Keratinocyte (primary cell): ENCODE data around the gene OTP. TPM values are rescaled to one million over a fixed set of nuclear protein-coding genes. Genes with fewer than 3 reads are reported as not detected.

Experiments used
- DNase-seq: peaks from one replicate; pipeline ENCODE4 v3.0.0-alpha.2; 2011; ENCODE audit warnings: low read depth, missing footprints, low spot score
- FAIRE-seq: peaks from 2 replicates; lab custom pipeline; 2011; peaks lifted over from hg19 to GRCh38; lab: Jason Lieb, UNC
- H2AFZ ChIP-seq: 2 replicates; pipeline ENCODE4 v1.6.0; 2012; ENCODE audit warnings: low read length, control low read depth, inconsistent platforms; ENCODE audit not compliant: control insufficient read depth
- H3K27ac ChIP-seq: 2 replicates; pipeline ENCODE4 v1.5.1; 2011; ENCODE audit warnings: low read length; ENCODE audit not compliant: control insufficient read depth, insufficient read depth
- H3K27me3 ChIP-seq: 3 replicates; pipeline ENCODE4 v1.6.0; 2011; ENCODE audit warnings: low read length; ENCODE audit not compliant: control insufficient read depth, insufficient read depth; ENCODE audit errors: extremely low read depth
- H3K36me3 ChIP-seq, 2 experiments: 2 replicates in 1 of 2; 3 replicates in 1 of 2; pipeline ENCODE4 v1.5.1; 2011; ENCODE audit warnings: low read length in 2 of 2, mild to moderate bottlenecking in 1 of 2; ENCODE audit not compliant: control insufficient read depth in 2 of 2, insufficient read depth in 2 of 2; ENCODE audit errors: extremely low read depth in 1 of 2
- H3K4me1 ChIP-seq: 3 replicates; pipeline ENCODE4 v1.5.1; 2011; ENCODE audit warnings: low read length; ENCODE audit not compliant: control insufficient read depth, insufficient read depth; ENCODE audit errors: extremely low read depth
- H3K4me2 ChIP-seq: 3 replicates; pipeline ENCODE4 v1.6.0; 2011; ENCODE audit warnings: low read depth, low read length; ENCODE audit not compliant: control insufficient read depth, insufficient read depth; ENCODE audit errors: extremely low read depth
- H3K4me3 ChIP-seq, 3 experiments: fragments of 200-600 bp in 1 of 3; sonication (generic) in 1 of 3; 2 replicates in 2 of 3; 3 replicates in 1 of 3; pipeline ENCODE4 v1.5.1; 2011 to 2016; ENCODE audit warnings: low read length in 3 of 3, mild to moderate bottlenecking in 3 of 3, control low read depth in 2 of 3, inconsistent platforms in 1 of 3, low read depth in 1 of 3, mixed read lengths in 1 of 3, mixed run types in 1 of 3, moderate library complexity in 1 of 3; ENCODE audit not compliant: control insufficient read depth in 2 of 3, insufficient read depth in 2 of 3; ENCODE audit errors: extremely low read depth in 1 of 3
- H3K79me2 ChIP-seq: 2 replicates; pipeline ENCODE4 v1.6.0; 2012; ENCODE audit warnings: low read length; ENCODE audit not compliant: control insufficient read depth, insufficient read depth
- H3K9ac ChIP-seq: 3 replicates; pipeline ENCODE4 v1.6.0; 2011; ENCODE audit warnings: low read length; ENCODE audit not compliant: control insufficient read depth, insufficient read depth; ENCODE audit errors: extremely low read depth
- H3K9me1 ChIP-seq: 3 replicates; pipeline ENCODE4 v1.6.0; 2011; ENCODE audit warnings: low read length; ENCODE audit not compliant: control insufficient read depth, insufficient read depth; ENCODE audit errors: extremely low read depth
- H3K9me3 ChIP-seq: 2 replicates; pipeline ENCODE4 v1.5.1; 2012; ENCODE audit warnings: low read depth, low read length; ENCODE audit not compliant: control insufficient read depth
- H4K20me1 ChIP-seq: 3 replicates; pipeline ENCODE4 v1.6.0; 2011; ENCODE audit warnings: low read length; ENCODE audit not compliant: control insufficient read depth, insufficient read depth; ENCODE audit errors: extremely low read depth
- CTCF ChIP-seq, 3 experiments: IDR thresholded peaks in 1 of 3; conservative IDR thresholded peaks in 1 of 3; optimal IDR thresholded peaks in 1 of 3; 2 replicates in 2 of 3; 3 replicates in 1 of 3; pipeline versions ENCODE3 to v1.5.1; 2011; ENCODE audit warnings: low read length in 3 of 3, mild to moderate bottlenecking in 3 of 3, moderate library complexity in 2 of 3, control low read depth in 1 of 3, inconsistent platforms in 1 of 3; ENCODE audit not compliant: insufficient read depth in 2 of 3; ENCODE audit errors: extremely low read depth in 1 of 3
- EZH2 ChIP-seq: IDR thresholded peaks from one replicate; pipeline ENCODE4 v1.6.1; 2012; ENCODE audit warnings: inconsistent platforms, mild to moderate bottlenecking, low read length, moderate library complexity
- dilution Hi-C: fragments of 300-500 bp; cut with MboI; formaldehyde crosslinking; loops from one replicate; pipeline ENCODE4 v1.7.0; 2020; ENCODE audit warnings: low sequenced_read_pairs; ENCODE audit not compliant: extremely low pct_ligation_motif_present
- polyA plus RNA-seq, 5 experiments: library from polyadenylated mRNA; depleted of rRNA in 3 of 5; stranded (reverse) in 3 of 5; stranded (forward) in 1 of 5; unstranded in 1 of 5; fragments of >200 nt; gene quantifications; 1 replicate in 1 of 5; 2 replicates in 3 of 5; 3 replicates in 1 of 5; pipeline versions ENCODE4 v1.2.1 to v1.2.3, GENCODE V29; 2011 to 2012; ENCODE audit warnings: missing spikeins in 2 of 5, low read depth in 1 of 5, low replicate concordance in 1 of 5

The OTP gene
- polyA plus RNA-seq, 1 donor (not counting 4 experiments of a cell fraction or from before 2014, with no cell fraction given), result not detected

GRCh38 chr5:77650686-77651085 lies 12.2 kb upstream of the OTP start:
- TF ChIP-seq EZH2 (no peak), CTCF (optimal IDR thresholded peaks at IDR 0.05 in 1 of 3, IDR thresholded peaks at IDR 0.05 in 1 of 3, conservative IDR thresholded peaks at IDR 0.05 in 1 of 3; ENCODE audit: extremely low read depth in 1 of 3, insufficient read depth in 2 of 3, low read length in 3 of 3) (no peak)
- H3K27ac ChIP-seq, result no peak overlapping the region
- no peak overlapping the region for H3K9ac ChIP-seq
- no peaks in the 10 kb centered on the region for H3K4me1 ChIP-seq
- DNase-seq, result no peak
- no peak overlapping the region for H3K4me3 ChIP-seq
- no peak overlapping the region for H3K4me2 ChIP-seq
- H3K9me1 ChIP-seq, result no peaks in the 10 kb centered on the region
- H4K20me1 ChIP-seq, result no peaks in the 10 kb centered on the region
- no peak overlapping the region for H2AFZ ChIP-seq
- H3K36me3 ChIP-seq, result no peaks in the 10 kb centered on the region
- FAIRE-seq, result no peak
- no peaks in the 10 kb centered on the region for H3K79me2 ChIP-seq
- H3K27me3 ChIP-seq, result peaks cover 53% of the 10 kb centered on the region
- no peaks in the 10 kb centered on the region for H3K9me3 ChIP-seq
- dilution Hi-C loops, result no loop called here

- H3K27ac ChIP-seq, result no peak overlapping the region
- no peaks in the 10 kb centered on the region for H3K9me3 ChIP-seq
- dilution Hi-C loops, result no loop called here
- peaks cover 61% of the 10 kb centered on the region for H3K27me3 ChIP-seq
- H3K36me3 ChIP-seq, result no peaks in the 10 kb centered on the region
- TF ChIP-seq CTCF (optimal IDR thresholded peaks at IDR 0.05 in 1 of 3, IDR thresholded peaks at IDR 0.05 in 1 of 3, conservative IDR thresholded peaks at IDR 0.05 in 1 of 3; ENCODE audit: extremely low read depth in 1 of 3, insufficient read depth in 2 of 3, low read length in 3 of 3) (no peak), EZH2 (no peak)
- no peak overlapping the region for H3K9ac ChIP-seq
- H4K20me1 ChIP-seq, result no peaks in the 10 kb centered on the region
- FAIRE-seq, result no peak
- H3K4me1 ChIP-seq, result no peaks in the 10 kb centered on the region
- H3K79me2 ChIP-seq, result no peaks in the 10 kb centered on the region
- no peak overlapping the region for H2AFZ ChIP-seq
- no peak overlapping the region for H3K4me3 ChIP-seq
- DNase-seq, result no peak
- no peaks in the 10 kb centered on the region for H3K9me1 ChIP-seq
- H3K4me2 ChIP-seq, result no peak overlapping the region
These were observed 11.3 kb upstream of the OTP start for GRCh38 chr5:77649776-77650175.
